Heart left ventricle (tissue), 16 donors: ENCODE results near the gene RAB33A. TPM values are rescaled to one million over a fixed set of nuclear protein-coding genes. Genes with fewer than 3 reads are reported as not detected.

Experiments used
- ATAC-seq, 4 donors: fragments of 200-7000 bp; cut with Tn5 transposase; one replicate each; pipeline ENCODE4 v1.9.1; 2020 to 2022; ENCODE audit warnings: moderate library complexity in 4 of 4, mild to moderate bottlenecking in 3 of 4, moderate number of reproducible peaks in 1 of 4
- DNase-seq, 5 donors: peaks; one replicate each; pipeline ENCODE4 v3.0.0-alpha.2; 2020
- H3K27ac ChIP-seq, 12 donors: fragments of 200-600 bp; sonication (generic) in 4 of 12; one replicate each; pipeline versions ENCODE4 v1.5.0 to v1.8.0; 2016 to 2022; ENCODE audit warnings: mild to moderate bottlenecking in 2 of 12
- H3K27me3 ChIP-seq, 9 donors: fragments of 200-600 bp; sonication (generic) in 2 of 9; one replicate each; pipeline versions ENCODE4 v1.5.1 to v1.8.0; 2016 to 2022; ENCODE audit warnings: mild to moderate bottlenecking in 3 of 9
- H3K36me3 ChIP-seq, 9 donors: fragments of 200-600 bp; sonication (generic) in 2 of 9; one replicate each; pipeline versions ENCODE4 v1.5.0 to v1.8.0; 2018 to 2022; ENCODE audit warnings: mild to moderate bottlenecking in 2 of 9
- H3K4me1 ChIP-seq, 12 donors: fragments of 200-600 bp; sonication (generic) in 4 of 12; one replicate each; pipeline versions ENCODE4 v1.5.0 to v1.8.0; 2016 to 2022; ENCODE audit warnings: mild to moderate bottlenecking in 3 of 12
- H3K4me3 ChIP-seq, 12 donors: fragments of 200-600 bp; sonication (generic) in 4 of 12; one replicate each; pipeline versions ENCODE4 v1.5.0 to v1.8.0; 2017 to 2022; ENCODE audit warnings: mild to moderate bottlenecking in 9 of 12, moderate library complexity in 4 of 12
- H3K9me3 ChIP-seq, 12 donors: fragments of 200-600 bp; sonication (generic) in 4 of 12; one replicate each; pipeline versions ENCODE4 v1.5.0 to v1.8.0; 2016 to 2022; ENCODE audit warnings: mild to moderate bottlenecking in 1 of 12
- POLR2A ChIP-seq, 2 donors: fragments of 450-650 bp; IDR thresholded peaks; one replicate each; pipeline ENCODE4 v1.6.1; 2017; ENCODE audit warnings: antibody characterized with exemption in 2 of 2, mild to moderate bottlenecking in 2 of 2, moderate library complexity in 2 of 2
- WGBS, 4 donors: extraction: QIAGEN DNeasy Blood & Tissue Kit in 2 of 4; methylation state at CpG; one replicate each; pipeline versions ENCODE4 v1.1.5 to v1.1.7; 2013 to 2018; 5-methylcytosine and 5-hydroxymethylcytosine counted together
- intact Hi-C, 10 donors: fragments of 100-400 bp; cut with DNase I; formaldehyde crosslinking; loops; one replicate each; pipeline versions ENCODE4 v1.11.1 to v1.14.2; 2022
- polyA plus RNA-seq, 2 donors: library from polyadenylated mRNA; stranded (reverse); fragments of 200-250 nt; gene quantifications; one replicate each; pipeline ENCODE4 v1.2.3, GENCODE V29; 2013
- total RNA-seq, 9 donors: library from RNA; depleted of rRNA in 2 of 9; stranded (reverse); fragments of >200 nt in 2 of 9; fragmentation: NEBNext Ultra II Directional in 3 of 9; extraction: Animal tissue kit (Norgen Biotek cat#: 25700) in 3 of 9; gene quantifications; one replicate each; pipeline versions ENCODE4 v1.1.0 to v1.2.4, GENCODE V29; 2016 to 2023
- TF ChIP-seq, protein P1 (sequence below), 12 donors: fragments of 200-600 bp; sonication (generic) in 4 of 12; IDR thresholded peaks; one replicate each; pipeline versions ENCODE4 v1.5.0 to v1.8.0; 2018 to 2022; ENCODE audit warnings: antibody characterized with exemption in 12 of 12, mild to moderate bottlenecking in 5 of 12
- donor health status: ischemic (EF 13 %, LVEDD 7.1; RV severe dilation, severe dysfunction).
- donor health status: healthy with polysubstance abuse.
- donor health status: DM: no; HTN: yes; CAD: no.
- donor health status: DM: no; HTN: no; CAD: no.
- donor health status: ischemic (EF 25% LVEDD 6.9; RV normal size, moderate dysfunction).
- donor health status: ischemic (EF 25% LVEDD 5.7; RV mildly dilated, moderate dysfunction).
- donor health status: healthy.
- donor health status: DM: yes; HTN: yes; CAD: no.
- donor health status: ischemic (EF 35%, LVEDD 5.7; RV mildly dilated, moderate dysfunction).
- donor health status: nonischemic (EF 11% LVEDD 7.7; RV severe dilation, severe dysfunction).
- donor health status: DM: yes; HTN: yes; CAD: no.
- donor health status: PGD.
- donor health status: ischemic (EF 29% LVEDD 5.4; RV normal size, mild dysfunction).
- donor health status: nonischemic (EF 23%, LVEDD 6.1; RV moderate dilation, normal function).

The RAB33A gene
- total and polyA plus RNA-seq, 11 donors, result 0.23 to 7.9 (median 1.5) TPM

GRCh38 chrX:130204647-130205046 is 32.9 kb downstream of the RAB33A start:
- DNase-seq, result no peak
- no peaks in the 10 kb centered on the region for H3K9me3 ChIP-seq
- no peak overlapping the region for H3K27ac ChIP-seq
- intact Hi-C loops, result no loop called here
- H3K27me3 ChIP-seq, result no peaks in the 10 kb centered on the region
- TF ChIP-seq POLR2A (IDR thresholded peaks at IDR 0.05), result no peak
- TF ChIP-seq, protein P1, sequence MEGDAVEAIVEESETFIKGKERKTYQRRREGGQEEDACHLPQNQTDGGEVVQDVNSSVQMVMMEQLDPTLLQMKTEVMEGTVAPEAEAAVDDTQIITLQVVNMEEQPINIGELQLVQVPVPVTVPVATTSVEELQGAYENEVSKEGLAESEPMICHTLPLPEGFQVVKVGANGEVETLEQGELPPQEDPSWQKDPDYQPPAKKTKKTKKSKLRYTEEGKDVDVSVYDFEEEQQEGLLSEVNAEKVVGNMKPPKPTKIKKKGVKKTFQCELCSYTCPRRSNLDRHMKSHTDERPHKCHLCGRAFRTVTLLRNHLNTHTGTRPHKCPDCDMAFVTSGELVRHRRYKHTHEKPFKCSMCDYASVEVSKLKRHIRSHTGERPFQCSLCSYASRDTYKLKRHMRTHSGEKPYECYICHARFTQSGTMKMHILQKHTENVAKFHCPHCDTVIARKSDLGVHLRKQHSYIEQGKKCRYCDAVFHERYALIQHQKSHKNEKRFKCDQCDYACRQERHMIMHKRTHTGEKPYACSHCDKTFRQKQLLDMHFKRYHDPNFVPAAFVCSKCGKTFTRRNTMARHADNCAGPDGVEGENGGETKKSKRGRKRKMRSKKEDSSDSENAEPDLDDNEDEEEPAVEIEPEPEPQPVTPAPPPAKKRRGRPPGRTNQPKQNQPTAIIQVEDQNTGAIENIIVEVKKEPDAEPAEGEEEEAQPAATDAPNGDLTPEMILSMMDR (IDR thresholded peaks at IDR 0.05), result no peak
- peaks cover 0 to 33% (median 7%) of the 10 kb centered on the region in 9 donors for H3K36me3 ChIP-seq
- H3K4me1 ChIP-seq, result no peaks in the 10 kb centered on the region
- ATAC-seq, result no peak
- no peak overlapping the region for H3K4me3 ChIP-seq
- WGBS, 4 donors, result 41 to 100% (median 80%) methylated on average over 1 of the region's 1 CpG

DNA sequence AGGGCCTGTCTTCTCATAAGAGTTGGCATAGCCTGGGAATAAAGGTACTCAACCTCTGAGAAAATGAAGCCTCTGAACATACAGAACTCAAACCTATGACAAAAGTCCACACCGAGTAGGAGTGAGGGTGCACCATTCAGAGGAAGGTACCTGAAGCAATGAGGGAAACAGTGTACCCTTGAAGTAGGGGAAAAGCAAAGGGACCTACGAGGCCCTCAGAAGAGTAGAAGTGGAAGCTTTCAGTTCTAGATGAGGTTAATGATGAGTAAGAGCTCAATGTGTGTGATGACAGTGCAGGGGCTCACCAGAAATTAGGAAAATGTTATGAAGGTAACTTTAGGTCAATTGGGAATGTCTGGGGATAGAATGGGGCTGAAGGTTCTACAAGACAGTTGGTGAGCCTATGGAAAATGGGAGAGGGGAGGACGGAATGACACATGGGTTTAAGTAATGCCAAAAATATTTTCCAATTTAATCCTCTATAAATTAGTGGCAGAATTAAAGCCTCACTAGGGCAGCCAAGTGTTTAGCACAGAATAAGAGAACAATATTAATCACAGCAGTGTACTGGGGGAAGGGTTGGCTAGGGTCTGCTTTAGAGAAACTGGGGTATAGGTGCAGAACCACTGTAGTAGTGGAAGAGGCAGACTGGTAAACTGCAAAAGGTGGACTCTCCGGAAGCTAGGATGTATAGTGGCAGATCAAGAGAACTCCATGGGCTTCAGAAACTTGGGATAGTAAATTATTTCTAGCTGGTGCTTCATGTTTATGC is 39.8 kb downstream of the RAB33A start:
- Histone ChIP-seq H3K4me1 (no peaks in the 10 kb centered on the region), H3K9me3 (peaks cover 0 to 4% (median 0%) of the 10 kb centered on the region in 12 donors), H3K4me3 (no peak overlapping the region), H3K27ac (no peak overlapping the region), H3K27me3 (no peaks in the 10 kb centered on the region), H3K36me3 (peaks cover 0 to 53% (median 4%) of the 10 kb centered on the region in 9 donors)
- DNase-seq, result no peak
- 72 to 95% (median 85%) methylated on average over 4 of the region's 4 CpGs for WGBS, 4 donors
- intact Hi-C loops, result no loop called here
- TF ChIP-seq, protein P1 (IDR thresholded peaks at IDR 0.05), result no peak
- no peak for TF ChIP-seq POLR2A (IDR thresholded peaks at IDR 0.05)
- ATAC-seq, result no peak

DNA sequence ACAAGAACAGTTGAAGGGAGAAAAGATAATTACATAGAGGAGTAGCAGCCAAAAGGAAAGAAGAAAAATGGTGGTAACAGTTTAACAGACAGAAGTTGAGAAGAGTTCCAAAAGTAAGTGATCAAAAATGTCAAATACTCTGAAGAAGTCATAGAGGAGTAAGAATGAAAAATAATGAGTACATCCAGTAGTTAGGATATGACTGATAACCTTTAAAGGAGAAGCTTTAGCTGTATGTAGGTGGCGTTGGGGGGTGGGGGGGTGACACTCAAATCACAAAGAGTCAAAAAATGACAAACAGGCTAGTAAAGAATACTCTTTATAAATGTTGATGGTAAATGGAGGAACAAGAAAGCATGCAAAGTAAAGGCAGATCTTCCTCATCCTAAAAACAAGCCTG is 40.6 kb downstream of the RAB33A start:
- no peak overlapping the region for H3K27ac ChIP-seq
- TF ChIP-seq, protein P1 (IDR thresholded peaks at IDR 0.05), result no peak
- WGBS, 4 donors, result 70 to 100% (median 86%) methylated on average over 1 of the region's 1 CpG

DNA sequence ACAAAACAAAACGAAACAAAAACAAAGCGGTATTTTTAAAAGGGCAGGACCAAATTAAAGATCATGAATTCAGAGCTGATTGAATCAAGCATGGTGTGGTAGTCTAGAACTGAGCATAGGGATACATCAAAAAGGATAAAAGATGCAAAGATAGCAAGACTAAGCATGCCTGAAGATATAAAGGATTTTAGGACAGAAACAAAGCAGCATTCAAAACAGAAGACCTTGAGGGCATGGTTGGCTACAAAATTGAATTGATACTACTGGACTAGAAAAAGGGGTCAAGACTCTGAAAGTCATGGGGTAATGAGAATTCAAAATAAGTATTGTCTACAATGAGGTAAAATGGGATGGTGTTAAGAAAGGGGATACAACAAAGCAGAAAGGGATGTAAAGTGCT is 41.6 kb downstream of the RAB33A start:
- 73 to 89% (median 88%) methylated on average over 2 of the region's 2 CpGs for WGBS, 4 donors
- no peaks in the 10 kb centered on the region for H3K27me3 ChIP-seq
- H3K36me3 ChIP-seq, result peaks cover 0 to 59% (median 6%) of the 10 kb centered on the region in 9 donors
- TF ChIP-seq, protein P1 (IDR thresholded peaks at IDR 0.05), result no peak
- TF ChIP-seq POLR2A (IDR thresholded peaks at IDR 0.05), result no peak
- no peak for DNase-seq
- no peak overlapping the region for H3K4me3 ChIP-seq
- H3K4me1 ChIP-seq, result no peaks in the 10 kb centered on the region
- intact Hi-C loops, result no loop called here
- H3K27ac ChIP-seq, result no peak overlapping the region
- H3K9me3 ChIP-seq, result peaks cover 0 to 7% (median 0%) of the 10 kb centered on the region in 12 donors
- ATAC-seq, result no peak

More for the DNA sequence above, 40.6 kb downstream of the RAB33A start:
- Histone ChIP-seq H3K9me3 (peaks cover 0 to 7% (median 0%) of the 10 kb centered on the region in 12 donors), H3K4me3 (no peak overlapping the region), H3K27me3 (no peaks in the 10 kb centered on the region), H3K4me1 (no peaks in the 10 kb centered on the region), H3K36me3 (peaks cover 0 to 54% (median 6%) of the 10 kb centered on the region in 9 donors)
- intact Hi-C loops, result no loop called here
- DNase-seq (no peak), ATAC-seq (no peak)
